ENCODE measurements around the gene SDHC. TPM values are rescaled to one million over a fixed set of nuclear protein-coding genes. Genes with fewer than 3 reads are reported as not detected.

Gene SDHC
- total and polyA plus RNA-seq, 2 of the 8 experiments (the other 6 are each of a cell fraction or from before 2014, with no cell fraction given): 224 to 305 TPM

DNA sequence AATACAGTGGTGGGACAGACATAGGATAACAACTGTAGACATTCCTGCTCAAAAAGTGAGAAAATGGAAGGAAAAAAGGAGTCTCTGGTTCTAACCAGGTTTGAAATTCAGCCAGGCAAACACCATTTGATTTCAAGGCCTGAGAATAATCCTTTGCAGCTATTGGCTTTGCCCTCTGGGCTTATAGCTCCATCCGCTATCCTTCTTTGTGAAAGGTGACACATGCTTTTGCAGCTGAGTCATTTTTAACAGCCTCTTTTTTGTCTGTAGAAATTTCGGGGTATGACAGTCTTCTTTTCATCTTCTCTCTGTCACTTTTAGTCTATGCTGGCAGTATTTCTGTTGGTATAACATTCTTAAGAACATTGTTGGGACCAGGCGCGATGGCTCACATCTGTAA is 16.2 kb downstream of the SDHC start (continued):
- TF ChIP-seq, protein P1, sequence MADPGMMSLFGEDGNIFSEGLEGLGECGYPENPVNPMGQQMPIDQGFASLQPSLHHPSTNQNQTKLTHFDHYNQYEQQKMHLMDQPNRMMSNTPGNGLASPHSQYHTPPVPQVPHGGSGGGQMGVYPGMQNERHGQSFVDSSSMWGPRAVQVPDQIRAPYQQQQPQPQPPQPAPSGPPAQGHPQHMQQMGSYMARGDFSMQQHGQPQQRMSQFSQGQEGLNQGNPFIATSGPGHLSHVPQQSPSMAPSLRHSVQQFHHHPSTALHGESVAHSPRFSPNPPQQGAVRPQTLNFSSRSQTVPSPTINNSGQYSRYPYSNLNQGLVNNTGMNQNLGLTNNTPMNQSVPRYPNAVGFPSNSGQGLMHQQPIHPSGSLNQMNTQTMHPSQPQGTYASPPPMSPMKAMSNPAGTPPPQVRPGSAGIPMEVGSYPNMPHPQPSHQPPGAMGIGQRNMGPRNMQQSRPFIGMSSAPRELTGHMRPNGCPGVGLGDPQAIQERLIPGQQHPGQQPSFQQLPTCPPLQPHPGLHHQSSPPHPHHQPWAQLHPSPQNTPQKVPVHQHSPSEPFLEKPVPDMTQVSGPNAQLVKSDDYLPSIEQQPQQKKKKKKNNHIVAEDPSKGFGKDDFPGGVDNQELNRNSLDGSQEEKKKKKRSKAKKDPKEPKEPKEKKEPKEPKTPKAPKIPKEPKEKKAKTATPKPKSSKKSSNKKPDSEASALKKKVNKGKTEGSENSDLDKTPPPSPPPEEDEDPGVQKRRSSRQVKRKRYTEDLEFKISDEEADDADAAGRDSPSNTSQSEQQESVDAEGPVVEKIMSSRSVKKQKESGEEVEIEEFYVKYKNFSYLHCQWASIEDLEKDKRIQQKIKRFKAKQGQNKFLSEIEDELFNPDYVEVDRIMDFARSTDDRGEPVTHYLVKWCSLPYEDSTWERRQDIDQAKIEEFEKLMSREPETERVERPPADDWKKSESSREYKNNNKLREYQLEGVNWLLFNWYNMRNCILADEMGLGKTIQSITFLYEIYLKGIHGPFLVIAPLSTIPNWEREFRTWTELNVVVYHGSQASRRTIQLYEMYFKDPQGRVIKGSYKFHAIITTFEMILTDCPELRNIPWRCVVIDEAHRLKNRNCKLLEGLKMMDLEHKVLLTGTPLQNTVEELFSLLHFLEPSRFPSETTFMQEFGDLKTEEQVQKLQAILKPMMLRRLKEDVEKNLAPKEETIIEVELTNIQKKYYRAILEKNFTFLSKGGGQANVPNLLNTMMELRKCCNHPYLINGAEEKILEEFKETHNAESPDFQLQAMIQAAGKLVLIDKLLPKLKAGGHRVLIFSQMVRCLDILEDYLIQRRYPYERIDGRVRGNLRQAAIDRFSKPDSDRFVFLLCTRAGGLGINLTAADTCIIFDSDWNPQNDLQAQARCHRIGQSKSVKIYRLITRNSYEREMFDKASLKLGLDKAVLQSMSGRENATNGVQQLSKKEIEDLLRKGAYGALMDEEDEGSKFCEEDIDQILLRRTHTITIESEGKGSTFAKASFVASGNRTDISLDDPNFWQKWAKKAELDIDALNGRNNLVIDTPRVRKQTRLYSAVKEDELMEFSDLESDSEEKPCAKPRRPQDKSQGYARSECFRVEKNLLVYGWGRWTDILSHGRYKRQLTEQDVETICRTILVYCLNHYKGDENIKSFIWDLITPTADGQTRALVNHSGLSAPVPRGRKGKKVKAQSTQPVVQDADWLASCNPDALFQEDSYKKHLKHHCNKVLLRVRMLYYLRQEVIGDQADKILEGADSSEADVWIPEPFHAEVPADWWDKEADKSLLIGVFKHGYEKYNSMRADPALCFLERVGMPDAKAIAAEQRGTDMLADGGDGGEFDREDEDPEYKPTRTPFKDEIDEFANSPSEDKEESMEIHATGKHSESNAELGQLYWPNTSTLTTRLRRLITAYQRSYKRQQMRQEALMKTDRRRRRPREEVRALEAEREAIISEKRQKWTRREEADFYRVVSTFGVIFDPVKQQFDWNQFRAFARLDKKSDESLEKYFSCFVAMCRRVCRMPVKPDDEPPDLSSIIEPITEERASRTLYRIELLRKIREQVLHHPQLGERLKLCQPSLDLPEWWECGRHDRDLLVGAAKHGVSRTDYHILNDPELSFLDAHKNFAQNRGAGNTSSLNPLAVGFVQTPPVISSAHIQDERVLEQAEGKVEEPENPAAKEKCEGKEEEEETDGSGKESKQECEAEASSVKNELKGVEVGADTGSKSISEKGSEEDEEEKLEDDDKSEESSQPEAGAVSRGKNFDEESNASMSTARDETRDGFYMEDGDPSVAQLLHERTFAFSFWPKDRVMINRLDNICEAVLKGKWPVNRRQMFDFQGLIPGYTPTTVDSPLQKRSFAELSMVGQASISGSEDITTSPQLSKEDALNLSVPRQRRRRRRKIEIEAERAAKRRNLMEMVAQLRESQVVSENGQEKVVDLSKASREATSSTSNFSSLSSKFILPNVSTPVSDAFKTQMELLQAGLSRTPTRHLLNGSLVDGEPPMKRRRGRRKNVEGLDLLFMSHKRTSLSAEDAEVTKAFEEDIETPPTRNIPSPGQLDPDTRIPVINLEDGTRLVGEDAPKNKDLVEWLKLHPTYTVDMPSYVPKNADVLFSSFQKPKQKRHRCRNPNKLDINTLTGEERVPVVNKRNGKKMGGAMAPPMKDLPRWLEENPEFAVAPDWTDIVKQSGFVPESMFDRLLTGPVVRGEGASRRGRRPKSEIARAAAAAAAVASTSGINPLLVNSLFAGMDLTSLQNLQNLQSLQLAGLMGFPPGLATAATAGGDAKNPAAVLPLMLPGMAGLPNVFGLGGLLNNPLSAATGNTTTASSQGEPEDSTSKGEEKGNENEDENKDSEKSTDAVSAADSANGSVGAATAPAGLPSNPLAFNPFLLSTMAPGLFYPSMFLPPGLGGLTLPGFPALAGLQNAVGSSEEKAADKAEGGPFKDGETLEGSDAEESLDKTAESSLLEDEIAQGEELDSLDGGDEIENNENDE (IDR thresholded peaks at IDR 0.05; ENCODE audit: insufficient replicate concordance, low read length): no peak
- no peak for TF ChIP-seq NRF1 (IDR thresholded peaks at IDR 0.05; ENCODE audit: low read depth, low read length)
- no peak for TF ChIP-seq PHF8 (conservative IDR thresholded peaks at IDR 0.05; ENCODE audit: low read depth, low read length)
- TF ChIP-seq MAFK (IDR thresholded peaks at IDR 0.05; ENCODE audit: low read depth, low read length): no peak
- no peak for TF ChIP-seq POU5F1 (IDR thresholded peaks at IDR 0.05; ENCODE audit: low read depth, low read length)
- TF ChIP-seq HDAC6 (IDR thresholded peaks at IDR 0.05; ENCODE audit: low read depth, low read length): no peak
- no peak for TF ChIP-seq TEAD4 (IDR thresholded peaks at IDR 0.05; ENCODE audit: low read depth, low read length)
- TF ChIP-seq NANOG (IDR thresholded peaks at IDR 0.05; ENCODE audit: insufficient read depth, low read depth, low read length, poor library complexity, severe bottlenecking): no peak
- no peak for TF ChIP-seq TAF7 (optimal IDR thresholded peaks at IDR 0.05; ENCODE audit: borderline replicate concordance, low read depth, low read length)
- TF ChIP-seq CEBPB (IDR thresholded peaks at IDR 0.05; ENCODE audit: low read depth, low read length): no peak
- TF ChIP-seq CBX8 (IDR thresholded peaks at IDR 0.05; ENCODE audit: borderline replicate concordance, low read depth, low read length): no peak

Data from H1 (cell line).